ENCODE data around the gene ARHGAP31.

Gene ARHGAP31

DNA sequence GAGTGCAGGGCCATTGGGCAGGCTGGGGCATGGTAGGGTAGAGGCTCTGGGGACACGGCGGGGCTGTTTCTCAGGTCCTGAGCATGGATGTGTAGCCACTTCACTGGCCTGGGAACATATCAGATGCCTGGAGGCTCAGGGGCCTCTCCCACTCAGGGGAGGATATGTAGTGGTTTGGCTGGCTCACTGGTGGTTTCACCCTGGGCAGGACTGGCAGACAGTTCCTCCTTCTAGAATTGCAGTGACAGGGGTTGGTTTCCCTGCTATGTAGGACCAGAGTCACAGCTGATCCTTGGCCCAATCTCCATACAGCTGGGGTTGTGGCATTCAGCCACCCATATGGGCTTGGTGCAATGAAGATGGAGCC, 4.8 kb upstream of the ARHGAP31 start:
- no peak overlapping the region for H3K27ac ChIP-seq (ENCODE audit: low read depth, low read length)
- H3K4me3 ChIP-seq (ENCODE audit: insufficient read depth, low read length, poor library complexity, severe bottlenecking), result no peak overlapping the region
- no peaks in the 10 kb centered on the region for H3K9me2 ChIP-seq (replicated peaks; ENCODE audit: insufficient read depth, low read length)
- H3K36me3 ChIP-seq (ENCODE audit: low read length), result no peaks in the 10 kb centered on the region
- no peak overlapping the region for H3K9ac ChIP-seq (ENCODE audit: low read length)
- H3K27me3 ChIP-seq (ENCODE audit: low read length), result no peaks in the 10 kb centered on the region
- no peaks in the 10 kb centered on the region for H3K79me2 ChIP-seq (ENCODE audit: insufficient read depth, low read length)
- H4K20me1 ChIP-seq (ENCODE audit: low read depth, low read length), result no peaks in the 10 kb centered on the region
- no peaks in the 10 kb centered on the region for H3F3A ChIP-seq (ENCODE audit: insufficient read depth)
- H2AFZ ChIP-seq (ENCODE audit: low read depth, low read length, severe bottlenecking), result no peak overlapping the region
- no peak overlapping the region for H3K4me2 ChIP-seq (ENCODE audit: low read depth, low read length, poor library complexity, severe bottlenecking)
- no peak for TF ChIP-seq CTCF (IDR thresholded peaks at IDR 0.05; ENCODE audit: insufficient read depth, low read length, poor library complexity, severe bottlenecking)
- no peak for TF ChIP-seq EZH2phosphoT487 (conservative IDR thresholded peaks at IDR 0.05; ENCODE audit: low read length)
- H3K9me3 ChIP-seq (ENCODE audit: insufficient read depth, low read length), result no peaks in the 10 kb centered on the region; the same call in 1 of the 2 replicates

GRCh38 chr3:119290613-119291012, 3.6 kb upstream of the ARHGAP31 start:
- H3K79me2 ChIP-seq (ENCODE audit: insufficient read depth, low read length), result no peaks in the 10 kb centered on the region
- TF ChIP-seq CTCF (IDR thresholded peaks at IDR 0.05; ENCODE audit: insufficient read depth, low read length, poor library complexity, severe bottlenecking) (no peak), EZH2phosphoT487 (conservative IDR thresholded peaks at IDR 0.05; ENCODE audit: low read length) (no peak)
- no peak overlapping the region for H3K9ac ChIP-seq (ENCODE audit: low read length)
- H3K27me3 ChIP-seq (ENCODE audit: low read length), result no peaks in the 10 kb centered on the region
- no peak overlapping the region for H3K4me2 ChIP-seq (ENCODE audit: low read depth, low read length, poor library complexity, severe bottlenecking)
- H4K20me1 ChIP-seq (ENCODE audit: low read depth, low read length), result no peaks in the 10 kb centered on the region
- H3K9me3 ChIP-seq (ENCODE audit: insufficient read depth, low read length), result no peaks in the 10 kb centered on the region; the same call in 1 of the 2 replicates
- H3K9me2 ChIP-seq (replicated peaks; ENCODE audit: insufficient read depth, low read length), result no peaks in the 10 kb centered on the region
- no peak overlapping the region for H3K27ac ChIP-seq (ENCODE audit: low read depth, low read length)
- H3K4me3 ChIP-seq (ENCODE audit: insufficient read depth, low read length, poor library complexity, severe bottlenecking), result no peak overlapping the region
- no peaks in the 10 kb centered on the region for H3K36me3 ChIP-seq (ENCODE audit: low read length)
- no peak overlapping the region for H2AFZ ChIP-seq (ENCODE audit: low read depth, low read length, severe bottlenecking)
- no peaks in the 10 kb centered on the region for H3F3A ChIP-seq (ENCODE audit: insufficient read depth)

DNA sequence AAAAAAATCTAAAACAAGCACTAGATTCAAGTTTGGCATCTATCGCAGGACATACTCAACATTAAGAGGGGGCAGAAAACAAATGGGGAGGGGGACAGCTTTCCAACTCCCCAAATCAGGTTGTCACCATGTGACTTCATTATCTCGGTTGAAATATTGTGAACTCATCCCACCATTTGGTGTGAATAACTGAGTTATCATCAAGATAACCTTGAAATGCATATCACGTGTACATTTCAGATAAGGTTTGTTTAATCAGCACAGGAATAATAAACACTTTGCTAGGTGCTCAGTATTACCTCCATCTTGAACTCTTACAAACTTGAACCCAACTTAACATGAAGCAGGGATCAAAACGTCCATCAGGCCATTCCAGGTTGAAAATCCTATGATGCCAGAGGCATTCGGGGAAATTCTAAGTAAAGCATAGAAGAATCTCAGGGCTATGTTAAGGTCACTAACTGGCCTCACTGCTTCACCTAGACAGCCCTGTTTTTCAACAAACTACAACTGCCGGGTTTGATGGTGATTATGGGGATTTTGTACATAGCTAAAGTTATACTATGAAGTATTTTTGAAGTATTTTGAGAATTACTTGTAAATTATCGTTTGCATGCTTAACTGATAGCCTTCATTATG, 3.0 kb upstream of the ARHGAP31 start:
- no peak overlapping the region for H3K27ac ChIP-seq (ENCODE audit: low read depth, low read length)
- no peaks in the 10 kb centered on the region for H3F3A ChIP-seq (ENCODE audit: insufficient read depth)
- H3K4me3 ChIP-seq (ENCODE audit: insufficient read depth, low read length, poor library complexity, severe bottlenecking), result no peak overlapping the region
- no peaks in the 10 kb centered on the region for H3K36me3 ChIP-seq (ENCODE audit: low read length)
- no peak overlapping the region for H2AFZ ChIP-seq (ENCODE audit: low read depth, low read length, severe bottlenecking)
- H3K9ac ChIP-seq (ENCODE audit: low read length), result no peak overlapping the region
- TF ChIP-seq EZH2phosphoT487 (conservative IDR thresholded peaks at IDR 0.05; ENCODE audit: low read length) (no peak), CTCF (IDR thresholded peaks at IDR 0.05; ENCODE audit: insufficient read depth, low read length, poor library complexity, severe bottlenecking) (no peak)
- H3K4me2 ChIP-seq (ENCODE audit: low read depth, low read length, poor library complexity, severe bottlenecking), result no peak overlapping the region
- H3K27me3 ChIP-seq (ENCODE audit: low read length), result no peaks in the 10 kb centered on the region
- H3K79me2 ChIP-seq (ENCODE audit: insufficient read depth, low read length), result no peaks in the 10 kb centered on the region
- H3K9me3 ChIP-seq (ENCODE audit: insufficient read depth, low read length), result no peaks in the 10 kb centered on the region; the same call in 1 of the 2 replicates
- no peaks in the 10 kb centered on the region for H3K9me2 ChIP-seq (replicated peaks; ENCODE audit: insufficient read depth, low read length)
- H4K20me1 ChIP-seq (ENCODE audit: low read depth, low read length), result no peaks in the 10 kb centered on the region

Measured in SU-DHL-6 (cell line).